Measurements from ENCODE around the gene OR52B2. TPM values are rescaled to one million over a fixed set of nuclear protein-coding genes. Genes with fewer than 3 reads are reported as not detected.

Gene OR52B2
- not detected in 5 replicates for total RNA-seq (2022; extraction: Qiagen RNA extraction; ENCODE audit: low read depth)

DNA sequence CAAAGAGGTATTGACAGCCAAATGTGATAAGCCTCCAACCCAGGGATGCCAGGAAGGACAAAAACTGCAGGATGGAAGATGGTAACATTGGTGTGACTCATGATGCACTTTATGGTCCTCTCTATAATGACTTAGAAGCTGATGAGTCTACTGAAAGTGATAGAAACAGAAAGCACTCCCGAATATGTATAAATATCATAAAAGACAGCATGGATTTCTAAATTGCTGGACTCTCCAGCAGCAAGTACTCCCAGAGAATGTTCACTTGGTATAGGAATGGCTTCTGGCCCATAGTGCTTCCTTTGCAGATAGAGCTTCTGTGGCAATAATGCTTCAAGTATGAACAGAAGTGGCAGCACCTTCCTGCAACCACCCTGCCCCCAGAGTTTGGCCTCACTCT lies at the start of gene OR52B2:
Gene OR52B2 (minus strand): TSS at position 101 of the 400 bp plus-strand sequence. CDS start 0 bp downstream, at position 101.

GRCh38 chr11:6205366-6205765 lies 35.2 kb upstream of the OR52B2 start, which contains the start of gene C11orf42:
C11orf42 (plus strand) TSS chr11:6205557; CDS start chr11:6205616, 59 bp downstream.

DNA sequence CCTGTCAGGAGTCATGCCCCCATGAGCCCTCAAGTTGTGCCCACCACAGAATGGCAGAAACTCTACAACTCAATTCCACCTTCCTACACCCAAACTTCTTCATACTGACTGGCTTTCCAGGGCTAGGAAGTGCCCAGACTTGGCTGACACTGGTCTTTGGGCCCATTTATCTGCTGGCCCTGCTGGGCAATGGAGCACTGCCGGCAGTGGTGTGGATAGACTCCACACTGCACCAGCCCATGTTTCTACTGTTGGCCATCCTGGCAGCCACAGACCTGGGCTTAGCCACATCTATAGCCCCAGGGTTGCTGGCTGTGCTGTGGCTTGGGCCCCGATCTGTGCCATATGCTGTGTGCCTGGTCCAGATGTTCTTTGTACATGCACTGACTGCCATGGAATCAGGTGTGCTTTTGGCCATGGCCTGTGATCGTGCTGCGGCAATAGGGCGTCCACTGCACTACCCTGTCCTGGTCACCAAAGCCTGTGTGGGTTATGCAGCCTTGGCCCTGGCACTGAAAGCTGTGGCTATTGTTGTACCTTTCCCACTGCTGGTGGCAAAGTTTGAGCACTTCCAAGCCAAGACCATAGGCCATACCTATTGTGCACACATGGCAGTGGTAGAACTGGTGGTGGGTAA lies 29.2 kb upstream of the OR52B2 start, which contains the start of gene OR52W1:
Gene OR52W1 (plus strand): TSS at position 51 of the 637 bp plus-strand sequence. CDS start 0 bp downstream, at position 51.

Other genes with a start within 250 kb of the OR52B2 start
- gene OR56A3, start 228.1 kb downstream of the OR52B2 start, total RNA-seq (2022; extraction: Qiagen RNA extraction; ENCODE audit: low read depth): not detected in 5 replicates
- gene OR56A5, start 201.8 kb downstream of the OR52B2 start, total RNA-seq (2022; extraction: Qiagen RNA extraction; ENCODE audit: low read depth): not detected in 5 replicates
- not detected in 5 replicates for gene OR52L1, start 183.3 kb downstream of the OR52B2 start, total RNA-seq (2022; extraction: Qiagen RNA extraction; ENCODE audit: low read depth)
- not detected in 5 replicates for gene OR56A4, start 163.4 kb downstream of the OR52B2 start, total RNA-seq (2022; extraction: Qiagen RNA extraction; ENCODE audit: low read depth)
- gene OR56A1, start 139.6 kb downstream of the OR52B2 start, total RNA-seq (2022; extraction: Qiagen RNA extraction; ENCODE audit: low read depth): not detected in 5 replicates
- not detected in 5 replicates for gene OR56B4, start 62.6 kb downstream of the OR52B2 start, total RNA-seq (2022; extraction: Qiagen RNA extraction; ENCODE audit: low read depth)
- not detected in 5 replicates for gene OR52W1, start 28.9 kb upstream of the OR52B2 start, total RNA-seq (2022; extraction: Qiagen RNA extraction; ENCODE audit: low read depth)
- not detected in 5 replicates for gene C11orf42, start 35.2 kb upstream of the OR52B2 start, total RNA-seq (2022; extraction: Qiagen RNA extraction; ENCODE audit: low read depth)
- 14.7 to 17.7 TPM (median 16.1 TPM) in 5 replicates for gene FHIP1B, start 64.3 kb upstream of the OR52B2 start, total RNA-seq (2022; extraction: Qiagen RNA extraction; ENCODE audit: low read depth)
- 0.07 to 0.19 TPM (median 0.09 TPM) in 3 of 5 replicates, not detected in the others for gene CNGA4, start 68.8 kb upstream of the OR52B2 start, total RNA-seq (2022; extraction: Qiagen RNA extraction; ENCODE audit: low read depth)
- not detected in 5 replicates for gene CCKBR, start 89.5 kb upstream of the OR52B2 start, total RNA-seq (2022; extraction: Qiagen RNA extraction; ENCODE audit: low read depth)
- 24.1 to 37.9 TPM (median 27.6 TPM) in 5 replicates for gene CAVIN3, start 150.2 kb upstream of the OR52B2 start, total RNA-seq (2022; extraction: Qiagen RNA extraction; ENCODE audit: low read depth)
- gene SMPD1, start 220.1 kb upstream of the OR52B2 start, total RNA-seq (2022; extraction: Qiagen RNA extraction; ENCODE audit: low read depth): 9.0 to 12.2 TPM (median 10.4 TPM) in 5 replicates
- 15.6 to 19.1 TPM (median 16.9 TPM) in 5 replicates for gene APBB1, start 248.8 kb upstream of the OR52B2 start, total RNA-seq (2022; extraction: Qiagen RNA extraction; ENCODE audit: low read depth)

Measured in A549 treated with RU486 at 1 μM for 4 hours (cell line).